ENCODE results near the gene HEATR1.
A peak's percentile ranks its signal among the peaks of the same experiment; 100 is the strongest.
"Not testable (repeated sequence)": the region's sequence is repeated elsewhere in the genome, so short reads cannot be mapped to it uniquely, and the experiment has no call there.

Gene HEATR1

GRCh38 chr1:236603991-236604904, at the start of gene HEATR1:
Gene HEATR1, minus strand, starts transcription at chr1:236604516. Its CDS starts 421 bp downstream, at chr1:236604095.
- DNase-seq, result peak; percentile 95

- DNase-seq, result no peak
These were observed 40.8 kb upstream of the HEATR1 start for GRCh38 chr1:236645016-236645680.

- no peak for DNase-seq
These were observed 38.4 kb upstream of the HEATR1 start for GRCh38 chr1:236642763-236643162.

GRCh38 chr1:236639686-236640085, 35.4 kb upstream of the HEATR1 start:
- DNase-seq, result no peak

- DNase-seq, result no peak
These were observed 34.6 kb upstream of the HEATR1 start for GRCh38 chr1:236638945-236639344.

- DNase-seq, result no peak
These were observed 31.7 kb upstream of the HEATR1 start for GRCh38 chr1:236636017-236636416.

GRCh38 chr1:236627727-236628408, 23.6 kb upstream of the HEATR1 start:
- no peak for DNase-seq

GRCh38 chr1:236623371-236624166, 19.3 kb upstream of the HEATR1 start:
- no peak for DNase-seq

- no peak for DNase-seq
These were observed 18.1 kb upstream of the HEATR1 start for GRCh38 chr1:236622407-236622806.

GRCh38 chr1:236619398-236619797, 15.1 kb upstream of the HEATR1 start:
- no peak for DNase-seq

GRCh38 chr1:236618507-236618906, 14.2 kb upstream of the HEATR1 start:
- no peak for DNase-seq

GRCh38 chr1:236615399-236616148, 11.3 kb upstream of the HEATR1 start:
- no peak for DNase-seq

GRCh38 chr1:236612349-236612748, 8.0 kb upstream of the HEATR1 start:
- DNase-seq, result no peak

GRCh38 chr1:236608930-236609726, 4.8 kb upstream of the HEATR1 start:
- DNase-seq, result peak; percentile 21

GRCh38 chr1:236607597-236607996, 3.3 kb upstream of the HEATR1 start:
- DNase-seq, result not testable (repeated sequence)

- no peak for DNase-seq
These were observed 840 bp upstream of the HEATR1 start for GRCh38 chr1:236604905-236605806.

GRCh38 chr1:236602171-236602570, 2.1 kb downstream of the HEATR1 start:
- DNase-seq, result no peak

- DNase-seq, result no peak
These were observed 13.7 kb downstream of the HEATR1 start for GRCh38 chr1:236590553-236591150.

- DNase-seq, result no peak
These were observed 14.8 kb downstream of the HEATR1 start for GRCh38 chr1:236589531-236589930.
